ENCODE measurements around the gene SIN3A.
"Not testable (repeated sequence)": the region's sequence is repeated elsewhere in the genome, so short reads cannot be mapped to it uniquely, and the experiment has no call there.

GRCh38 chr15:75445324-75445723 lies 6.2 kb downstream of the SIN3A start:
- not testable (repeated sequence) for TF ChIP-seq CTCF (IDR thresholded peaks at IDR 0.05; ENCODE audit: insufficient read depth, low read length, poor library complexity, severe bottlenecking); EZH2phosphoT487 (conservative IDR thresholded peaks at IDR 0.05; ENCODE audit: low read length)
